ENCODE data around the gene ZNF536.

DNA sequence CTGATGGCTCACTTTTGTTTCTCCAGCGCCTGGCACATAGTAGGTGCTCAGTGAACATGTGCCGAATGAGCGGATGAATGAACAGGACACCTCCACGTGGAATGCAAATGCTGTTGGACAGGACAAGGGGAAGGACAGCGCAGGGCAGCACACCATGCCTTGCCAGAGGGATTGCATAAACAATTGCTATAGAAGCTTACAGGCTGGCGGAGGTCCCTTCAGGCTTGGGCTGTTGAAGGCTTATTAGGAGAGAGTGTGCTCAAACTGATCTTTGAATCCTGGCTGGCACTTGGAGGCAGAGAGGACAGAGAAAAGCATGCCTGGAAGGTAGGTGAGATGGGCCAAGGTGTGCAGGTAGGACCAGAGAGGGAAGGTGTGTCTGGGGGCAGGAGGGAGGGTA lies 35.9 kb upstream of the ZNF536 start:
- TF ChIP-seq, protein P1, sequence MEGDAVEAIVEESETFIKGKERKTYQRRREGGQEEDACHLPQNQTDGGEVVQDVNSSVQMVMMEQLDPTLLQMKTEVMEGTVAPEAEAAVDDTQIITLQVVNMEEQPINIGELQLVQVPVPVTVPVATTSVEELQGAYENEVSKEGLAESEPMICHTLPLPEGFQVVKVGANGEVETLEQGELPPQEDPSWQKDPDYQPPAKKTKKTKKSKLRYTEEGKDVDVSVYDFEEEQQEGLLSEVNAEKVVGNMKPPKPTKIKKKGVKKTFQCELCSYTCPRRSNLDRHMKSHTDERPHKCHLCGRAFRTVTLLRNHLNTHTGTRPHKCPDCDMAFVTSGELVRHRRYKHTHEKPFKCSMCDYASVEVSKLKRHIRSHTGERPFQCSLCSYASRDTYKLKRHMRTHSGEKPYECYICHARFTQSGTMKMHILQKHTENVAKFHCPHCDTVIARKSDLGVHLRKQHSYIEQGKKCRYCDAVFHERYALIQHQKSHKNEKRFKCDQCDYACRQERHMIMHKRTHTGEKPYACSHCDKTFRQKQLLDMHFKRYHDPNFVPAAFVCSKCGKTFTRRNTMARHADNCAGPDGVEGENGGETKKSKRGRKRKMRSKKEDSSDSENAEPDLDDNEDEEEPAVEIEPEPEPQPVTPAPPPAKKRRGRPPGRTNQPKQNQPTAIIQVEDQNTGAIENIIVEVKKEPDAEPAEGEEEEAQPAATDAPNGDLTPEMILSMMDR (IDR thresholded peaks at IDR 0.05; ENCODE audit: insufficient read depth, low read depth, low read length) = no peak
- TF ChIP-seq EZH2 (IDR thresholded peaks at IDR 0.05; ENCODE audit: insufficient read depth, low read length) = no peak

Data from astrocyte (in vitro differentiated cells and primary cell).